T-helper 17 cell (primary cell): ENCODE results near the gene CASZ1. TPM values are rescaled to one million over a fixed set of nuclear protein-coding genes. Genes with fewer than 3 reads are reported as not detected.

Source experiments
- ATAC-seq: fragments of 150-1000 bp; cut with Tn5 transposase; 2 replicates; pipeline ENCODE4 v1.10.0; 2021; ENCODE audit warnings: mild to moderate bottlenecking, moderate library complexity
- DNase-seq, 3 donors: peaks; one replicate each; pipeline versions ENCODE4 v3.0.0 to v3.0.0-alpha.2; 2020 to 2021
- H3K9me3 ChIP-seq: one replicate; pipeline ENCODE4 v1.7.0; 2013; ENCODE audit warnings: low read length, mild to moderate bottlenecking; ENCODE audit not compliant: control insufficient read depth, poor library complexity, severe bottlenecking
- H3K27ac Mint-ChIP-seq: one replicate; pipeline ENCODE4 v1.8.0; 2022; ENCODE audit warnings: mild to moderate bottlenecking, moderate library complexity, mixed read lengths
- H3K27me3 Mint-ChIP-seq: one replicate; pipeline ENCODE4 v1.8.0; 2022; ENCODE audit warnings: mixed read lengths
- H3K36me3 Mint-ChIP-seq: one replicate; pipeline ENCODE4 v1.8.0; 2022; ENCODE audit warnings: low read depth, mixed read lengths
- H3K4me1 Mint-ChIP-seq: one replicate; pipeline ENCODE4 v1.8.0; 2022; ENCODE audit warnings: mild to moderate bottlenecking, mixed read lengths
- H3K4me3 Mint-ChIP-seq: one replicate; pipeline ENCODE4 v1.8.0; 2022; ENCODE audit warnings: mild to moderate bottlenecking, moderate library complexity, mixed read lengths
- total RNA-seq, 4 donors: library from RNA in 2 of 4; stranded (reverse) in 2 of 4; gene quantifications; one replicate each; pipeline ENCODE4 v1.2.3 and lab custom pipeline; 2022 to 2026

The CASZ1 gene
- total RNA-seq, 2 donors from 2014 or later: 20.8 to 21.2 TPM

- DNase-seq (no peak), ATAC-seq (no peak)
- no peak overlapping the region for H3K4me3 Mint-ChIP-seq
- no peak overlapping the region for H3K27ac Mint-ChIP-seq
- H3K4me1 Mint-ChIP-seq: peaks cover 5% of the 10 kb centered on the region
- peaks cover 32% of the 10 kb centered on the region for H3K27me3 Mint-ChIP-seq
- peaks cover 5% of the 10 kb centered on the region for H3K36me3 Mint-ChIP-seq
- no peaks in the 10 kb centered on the region for H3K9me3 ChIP-seq
Observed at GRCh38 chr1:10832703-10833102, 36.3 kb upstream of the CASZ1 start.

- no peak overlapping the region for H3K4me3 Mint-ChIP-seq
- DNase-seq (no peak), ATAC-seq (peak; percentile 32)
- peaks cover 28% of the 10 kb centered on the region for H3K27me3 Mint-ChIP-seq
- H3K27ac Mint-ChIP-seq: peak overlapping the region; percentile 47
- peaks cover 5% of the 10 kb centered on the region for H3K4me1 Mint-ChIP-seq
- H3K9me3 ChIP-seq: no peaks in the 10 kb centered on the region
- H3K36me3 Mint-ChIP-seq: peaks cover 6% of the 10 kb centered on the region
Observed at GRCh38 chr1:10830961-10831668, 34.7 kb upstream of the CASZ1 start.

- Mint-ChIP-seq H3K4me1 (peaks cover 5% of the 10 kb centered on the region), H3K36me3 (peaks cover 6% of the 10 kb centered on the region), H3K27me3 (peaks cover 28% of the 10 kb centered on the region), H3K4me3 (no peak overlapping the region), H3K27ac (no peak overlapping the region)
- no peak for ATAC-seq
- H3K9me3 ChIP-seq: no peaks in the 10 kb centered on the region
- DNase-seq: no peak
Observed at GRCh38 chr1:10829965-10830515, 33.6 kb upstream of the CASZ1 start.

GRCh38 chr1:10829067-10829818 lies 32.8 kb upstream of the CASZ1 start:
- no peaks in the 10 kb centered on the region for H3K9me3 ChIP-seq
- H3K36me3 Mint-ChIP-seq: peaks cover 6% of the 10 kb centered on the region
- H3K27ac Mint-ChIP-seq: no peak overlapping the region
- no peak overlapping the region for H3K4me3 Mint-ChIP-seq
- H3K27me3 Mint-ChIP-seq: peaks cover 28% of the 10 kb centered on the region
- DNase-seq (no peak), ATAC-seq (no peak)
- H3K4me1 Mint-ChIP-seq: peaks cover 5% of the 10 kb centered on the region

- H3K27me3 Mint-ChIP-seq: peaks cover 41% of the 10 kb centered on the region
- H3K27ac Mint-ChIP-seq: no peak overlapping the region
- ATAC-seq (no peak), DNase-seq (no peak)
- no peak overlapping the region for H3K4me3 Mint-ChIP-seq
- H3K4me1 Mint-ChIP-seq: peaks cover 5% of the 10 kb centered on the region
- no peaks in the 10 kb centered on the region for H3K9me3 ChIP-seq
- peaks cover 6% of the 10 kb centered on the region for H3K36me3 Mint-ChIP-seq
Observed at GRCh38 chr1:10827377-10828333, 31.2 kb upstream of the CASZ1 start.

- no peaks in the 10 kb centered on the region for H3K9me3 ChIP-seq
- Mint-ChIP-seq H3K27ac (no peak overlapping the region), H3K36me3 (peaks cover 8% of the 10 kb centered on the region), H3K27me3 (peaks cover 38% of the 10 kb centered on the region), H3K4me1 (peaks cover 3% of the 10 kb centered on the region), H3K4me3 (no peak overlapping the region)
- no peak for DNase-seq
- no peak for ATAC-seq
Observed at GRCh38 chr1:10825592-10825991, 29.1 kb upstream of the CASZ1 start.

GRCh38 chr1:10824821-10825540 lies 28.5 kb upstream of the CASZ1 start:
- H3K9me3 ChIP-seq: no peaks in the 10 kb centered on the region
- ATAC-seq (no peak), DNase-seq (no peak)
- Mint-ChIP-seq H3K36me3 (peaks cover 8% of the 10 kb centered on the region), H3K4me3 (no peak overlapping the region), H3K4me1 (no peaks in the 10 kb centered on the region), H3K27me3 (peaks cover 40% of the 10 kb centered on the region), H3K27ac (no peak overlapping the region)

GRCh38 chr1:10823000-10823401 lies 26.6 kb upstream of the CASZ1 start:
- peaks cover 10% of the 10 kb centered on the region for H3K36me3 Mint-ChIP-seq
- no peak overlapping the region for H3K4me3 Mint-ChIP-seq
- H3K9me3 ChIP-seq: no peaks in the 10 kb centered on the region
- no peak for ATAC-seq
- H3K27me3 Mint-ChIP-seq: peaks cover 38% of the 10 kb centered on the region
- H3K27ac Mint-ChIP-seq: no peak overlapping the region
- DNase-seq: no peak
- H3K4me1 Mint-ChIP-seq: peaks cover 3% of the 10 kb centered on the region

- no peak overlapping the region for H3K27ac Mint-ChIP-seq
- peaks cover 38% of the 10 kb centered on the region for H3K27me3 Mint-ChIP-seq
- peaks cover 3% of the 10 kb centered on the region for H3K4me1 Mint-ChIP-seq
- peaks cover 4% of the 10 kb centered on the region for H3K36me3 Mint-ChIP-seq
- DNase-seq: no peak
- no peak for ATAC-seq
- no peaks in the 10 kb centered on the region for H3K9me3 ChIP-seq
- no peak overlapping the region for H3K4me3 Mint-ChIP-seq
Observed at GRCh38 chr1:10821388-10821787, 24.9 kb upstream of the CASZ1 start.

GRCh38 chr1:10820422-10820821 lies 24.0 kb upstream of the CASZ1 start:
- ATAC-seq (no peak), DNase-seq (no peak)
- Mint-ChIP-seq H3K27ac (no peak overlapping the region), H3K27me3 (peaks cover 39% of the 10 kb centered on the region), H3K4me1 (peaks cover 3% of the 10 kb centered on the region), H3K36me3 (peaks cover 4% of the 10 kb centered on the region), H3K4me3 (no peak overlapping the region)
- H3K9me3 ChIP-seq: no peaks in the 10 kb centered on the region

- no peak overlapping the region for H3K27ac Mint-ChIP-seq
- ATAC-seq (no peak), DNase-seq (no peak)
- peaks cover 4% of the 10 kb centered on the region for H3K36me3 Mint-ChIP-seq
- peaks cover 43% of the 10 kb centered on the region for H3K27me3 Mint-ChIP-seq
- H3K4me3 Mint-ChIP-seq: no peak overlapping the region
- peaks cover 4% of the 10 kb centered on the region for H3K4me1 Mint-ChIP-seq
- H3K9me3 ChIP-seq: no peaks in the 10 kb centered on the region
Observed at GRCh38 chr1:10819198-10819901, 22.9 kb upstream of the CASZ1 start.
